HEK293 (cell line): ENCODE measurements around the gene PARP8.

Experiments
- ZNF121 ChIP-seq: fragments of 450-650 bp; formaldehyde crosslinking; IDR thresholded peaks from 2 replicates; pipeline ENCODE4 v1.5.1; 2016; ENCODE audit warnings: missing biosample characterization, missing genetic modification characterization
- ZNF514 ChIP-seq: fragments of 450-650 bp; formaldehyde crosslinking; IDR thresholded peaks from 2 replicates; pipeline ENCODE4 v1.5.1; 2016; ENCODE audit warnings: missing biosample characterization, missing genetic modification characterization
- TF ChIP-seq, protein P1 (sequence below): fragments of 450-650 bp; formaldehyde crosslinking; IDR thresholded peaks from 2 replicates; pipeline ENCODE4 v1.5.1; 2016; ENCODE audit warnings: missing biosample characterization, missing genetic modification characterization
- TF ChIP-seq, protein P2 (sequence below): fragments of 450-650 bp; formaldehyde crosslinking; IDR thresholded peaks from 2 replicates; pipeline ENCODE4 v1.5.1; 2016; ENCODE audit warnings: missing biosample characterization, missing genetic modification characterization

DNA sequence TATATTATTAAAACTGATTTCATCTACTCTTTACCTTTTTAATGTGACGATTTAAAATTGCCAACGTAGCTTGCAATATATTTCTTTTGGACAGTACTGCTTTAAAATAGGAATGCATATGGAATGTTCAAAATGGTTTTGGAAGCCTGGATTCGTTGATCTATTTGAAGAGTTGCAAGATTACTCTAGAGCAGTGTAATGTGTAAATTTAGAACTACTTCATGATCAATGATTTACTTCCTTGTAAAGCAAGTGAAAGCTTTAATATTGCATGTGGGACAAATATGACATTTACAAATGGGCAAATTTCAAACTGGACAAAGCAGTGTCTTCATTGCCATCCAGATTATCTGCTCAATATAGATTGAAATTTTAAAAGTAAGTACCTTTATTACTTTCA is 38.3 kb downstream of the PARP8 start:
- TF ChIP-seq, protein P1, sequence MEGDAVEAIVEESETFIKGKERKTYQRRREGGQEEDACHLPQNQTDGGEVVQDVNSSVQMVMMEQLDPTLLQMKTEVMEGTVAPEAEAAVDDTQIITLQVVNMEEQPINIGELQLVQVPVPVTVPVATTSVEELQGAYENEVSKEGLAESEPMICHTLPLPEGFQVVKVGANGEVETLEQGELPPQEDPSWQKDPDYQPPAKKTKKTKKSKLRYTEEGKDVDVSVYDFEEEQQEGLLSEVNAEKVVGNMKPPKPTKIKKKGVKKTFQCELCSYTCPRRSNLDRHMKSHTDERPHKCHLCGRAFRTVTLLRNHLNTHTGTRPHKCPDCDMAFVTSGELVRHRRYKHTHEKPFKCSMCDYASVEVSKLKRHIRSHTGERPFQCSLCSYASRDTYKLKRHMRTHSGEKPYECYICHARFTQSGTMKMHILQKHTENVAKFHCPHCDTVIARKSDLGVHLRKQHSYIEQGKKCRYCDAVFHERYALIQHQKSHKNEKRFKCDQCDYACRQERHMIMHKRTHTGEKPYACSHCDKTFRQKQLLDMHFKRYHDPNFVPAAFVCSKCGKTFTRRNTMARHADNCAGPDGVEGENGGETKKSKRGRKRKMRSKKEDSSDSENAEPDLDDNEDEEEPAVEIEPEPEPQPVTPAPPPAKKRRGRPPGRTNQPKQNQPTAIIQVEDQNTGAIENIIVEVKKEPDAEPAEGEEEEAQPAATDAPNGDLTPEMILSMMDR (tag by site-specific recombination), result no peak
- TF ChIP-seq, protein P2, sequence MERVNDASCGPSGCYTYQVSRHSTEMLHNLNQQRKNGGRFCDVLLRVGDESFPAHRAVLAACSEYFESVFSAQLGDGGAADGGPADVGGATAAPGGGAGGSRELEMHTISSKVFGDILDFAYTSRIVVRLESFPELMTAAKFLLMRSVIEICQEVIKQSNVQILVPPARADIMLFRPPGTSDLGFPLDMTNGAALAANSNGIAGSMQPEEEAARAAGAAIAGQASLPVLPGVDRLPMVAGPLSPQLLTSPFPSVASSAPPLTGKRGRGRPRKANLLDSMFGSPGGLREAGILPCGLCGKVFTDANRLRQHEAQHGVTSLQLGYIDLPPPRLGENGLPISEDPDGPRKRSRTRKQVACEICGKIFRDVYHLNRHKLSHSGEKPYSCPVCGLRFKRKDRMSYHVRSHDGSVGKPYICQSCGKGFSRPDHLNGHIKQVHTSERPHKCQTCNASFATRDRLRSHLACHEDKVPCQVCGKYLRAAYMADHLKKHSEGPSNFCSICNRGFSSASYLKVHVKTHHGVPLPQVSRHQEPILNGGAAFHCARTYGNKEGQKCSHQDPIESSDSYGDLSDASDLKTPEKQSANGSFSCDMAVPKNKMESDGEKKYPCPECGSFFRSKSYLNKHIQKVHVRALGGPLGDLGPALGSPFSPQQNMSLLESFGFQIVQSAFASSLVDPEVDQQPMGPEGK (tag by site-specific recombination), result no peak
- TF ChIP-seq ZNF121 (no peak), ZNF514 (tag by site-specific recombination) (no peak)
